ENCODE measurements around the gene TMEM8B. TPM values are rescaled to one million over a fixed set of nuclear protein-coding genes. Genes with fewer than 3 reads are reported as not detected.

The TMEM8B gene
- polyA plus RNA-seq, 1 donor (not counting 4 experiments of a cell fraction or from before 2014, with no cell fraction given), result 1.3 TPM

- dilution Hi-C loops (cut with MboI; ENCODE audit: extremely low pct_ligation_motif_present, low sequenced_read_pairs), result no loop called here
- no peak overlapping the region for H3K9ac ChIP-seq (ENCODE audit: control insufficient read depth, extremely low read depth, insufficient read depth, low read length)
- no peaks in the 10 kb centered on the region for H3K79me2 ChIP-seq (ENCODE audit: control insufficient read depth, insufficient read depth, low read length)
- H3K9me3 ChIP-seq (ENCODE audit: control insufficient read depth, low read depth, low read length), result no peaks in the 10 kb centered on the region
- no peaks in the 10 kb centered on the region for H3K36me3 ChIP-seq (ENCODE audit: control insufficient read depth in 2 of 2, extremely low read depth in 1 of 2, insufficient read depth in 2 of 2, low read length in 2 of 2)
- no peak overlapping the region for H3K4me3 ChIP-seq (ENCODE audit: control insufficient read depth in 2 of 3, extremely low read depth in 1 of 3, insufficient read depth in 2 of 3, low read depth in 1 of 3, low read length in 3 of 3)
- no peak overlapping the region for H3K27ac ChIP-seq (ENCODE audit: control insufficient read depth, insufficient read depth, low read length)
- no peaks in the 10 kb centered on the region for H3K9me1 ChIP-seq (ENCODE audit: control insufficient read depth, extremely low read depth, insufficient read depth, low read length)
- H2AFZ ChIP-seq (ENCODE audit: control insufficient read depth, low read length), result no peak overlapping the region
- H3K27me3 ChIP-seq (ENCODE audit: control insufficient read depth, extremely low read depth, insufficient read depth, low read length), result no peaks in the 10 kb centered on the region
- no peak for TF ChIP-seq EZH2 (IDR thresholded peaks at IDR 0.05; ENCODE audit: low read length)
- no peak overlapping the region for H3K4me2 ChIP-seq (ENCODE audit: control insufficient read depth, extremely low read depth, insufficient read depth, low read depth, low read length)
- no peaks in the 10 kb centered on the region for H4K20me1 ChIP-seq (ENCODE audit: control insufficient read depth, extremely low read depth, insufficient read depth, low read length)
- DNase-seq (ENCODE audit: low read depth, low spot score) (no peak), FAIRE-seq (no peak)
- no peaks in the 10 kb centered on the region for H3K4me1 ChIP-seq (ENCODE audit: control insufficient read depth, extremely low read depth, insufficient read depth, low read length)
Measured at GRCh38 chr9:35783418-35783817, 45.6 kb upstream of the TMEM8B start.

- Histone ChIP-seq H3K27ac (ENCODE audit: control insufficient read depth, insufficient read depth, low read length) (no peak overlapping the region), H2AFZ (ENCODE audit: control insufficient read depth, low read length) (no peak overlapping the region), H4K20me1 (ENCODE audit: control insufficient read depth, extremely low read depth, insufficient read depth, low read length) (no peaks in the 10 kb centered on the region), H3K4me2 (ENCODE audit: control insufficient read depth, extremely low read depth, insufficient read depth, low read depth, low read length) (no peak overlapping the region), H3K36me3 (ENCODE audit: control insufficient read depth in 2 of 2, extremely low read depth in 1 of 2, insufficient read depth in 2 of 2, low read length in 2 of 2) (no peaks in the 10 kb centered on the region), H3K79me2 (ENCODE audit: control insufficient read depth, insufficient read depth, low read length) (no peaks in the 10 kb centered on the region), H3K27me3 (ENCODE audit: control insufficient read depth, extremely low read depth, insufficient read depth, low read length) (no peaks in the 10 kb centered on the region), H3K9me1 (ENCODE audit: control insufficient read depth, extremely low read depth, insufficient read depth, low read length) (no peaks in the 10 kb centered on the region), H3K4me3 (ENCODE audit: control insufficient read depth in 2 of 3, extremely low read depth in 1 of 3, insufficient read depth in 2 of 3, low read depth in 1 of 3, low read length in 3 of 3) (no peak overlapping the region), H3K9ac (ENCODE audit: control insufficient read depth, extremely low read depth, insufficient read depth, low read length) (no peak overlapping the region), H3K9me3 (ENCODE audit: control insufficient read depth, low read depth, low read length) (no peaks in the 10 kb centered on the region), H3K4me1 (ENCODE audit: control insufficient read depth, extremely low read depth, insufficient read depth, low read length) (no peaks in the 10 kb centered on the region)
- no peak for TF ChIP-seq CTCF (optimal IDR thresholded peaks at IDR 0.05 in 1 of 3, IDR thresholded peaks at IDR 0.05 in 1 of 3, conservative IDR thresholded peaks at IDR 0.05 in 1 of 3; ENCODE audit: extremely low read depth in 1 of 3, insufficient read depth in 2 of 3, low read length in 3 of 3)
- no peak for TF ChIP-seq EZH2 (IDR thresholded peaks at IDR 0.05; ENCODE audit: low read length)
- dilution Hi-C loops (cut with MboI; ENCODE audit: extremely low pct_ligation_motif_present, low sequenced_read_pairs), result no loop called here
- FAIRE-seq (no peak), DNase-seq (ENCODE audit: low read depth, low spot score) (no peak)
Measured at GRCh38 chr9:35789541-35789940, 39.5 kb upstream of the TMEM8B start.

GRCh38 chr9:35790025-35790384 lies 39.0 kb upstream of the TMEM8B start:
- H3K4me1 ChIP-seq (ENCODE audit: control insufficient read depth, extremely low read depth, insufficient read depth, low read length), result no peaks in the 10 kb centered on the region
- H3K9ac ChIP-seq (ENCODE audit: control insufficient read depth, extremely low read depth, insufficient read depth, low read length), result no peak overlapping the region
- no peaks in the 10 kb centered on the region for H4K20me1 ChIP-seq (ENCODE audit: control insufficient read depth, extremely low read depth, insufficient read depth, low read length)
- H3K9me1 ChIP-seq (ENCODE audit: control insufficient read depth, extremely low read depth, insufficient read depth, low read length), result no peaks in the 10 kb centered on the region
- no peak overlapping the region for H3K4me3 ChIP-seq (ENCODE audit: control insufficient read depth in 2 of 3, extremely low read depth in 1 of 3, insufficient read depth in 2 of 3, low read depth in 1 of 3, low read length in 3 of 3)
- DNase-seq (ENCODE audit: low read depth, low spot score) (no peak), FAIRE-seq (no peak)
- H3K4me2 ChIP-seq (ENCODE audit: control insufficient read depth, extremely low read depth, insufficient read depth, low read depth, low read length), result no peak overlapping the region
- H3K36me3 ChIP-seq (ENCODE audit: control insufficient read depth in 2 of 2, extremely low read depth in 1 of 2, insufficient read depth in 2 of 2, low read length in 2 of 2), result no peaks in the 10 kb centered on the region
- H2AFZ ChIP-seq (ENCODE audit: control insufficient read depth, low read length), result no peak overlapping the region
- TF ChIP-seq CTCF (optimal IDR thresholded peaks at IDR 0.05 in 1 of 3, IDR thresholded peaks at IDR 0.05 in 1 of 3, conservative IDR thresholded peaks at IDR 0.05 in 1 of 3; ENCODE audit: extremely low read depth in 1 of 3, insufficient read depth in 2 of 3, low read length in 3 of 3) (no peak), EZH2 (IDR thresholded peaks at IDR 0.05; ENCODE audit: low read length) (no peak)
- H3K27me3 ChIP-seq (ENCODE audit: control insufficient read depth, extremely low read depth, insufficient read depth, low read length), result no peaks in the 10 kb centered on the region
- dilution Hi-C loops (cut with MboI; ENCODE audit: extremely low pct_ligation_motif_present, low sequenced_read_pairs), result no loop called here
- no peaks in the 10 kb centered on the region for H3K79me2 ChIP-seq (ENCODE audit: control insufficient read depth, insufficient read depth, low read length)
- no peaks in the 10 kb centered on the region for H3K9me3 ChIP-seq (ENCODE audit: control insufficient read depth, low read depth, low read length)
- H3K27ac ChIP-seq (ENCODE audit: control insufficient read depth, insufficient read depth, low read length), result no peak overlapping the region
